GM12872 (cell line): ENCODE results near the gene CSNK1G3.

Source experiments
- TF ChIP-seq, protein P1 (sequence below): IDR thresholded peaks from 3 replicates; pipeline ENCODE4 v1.5.1; 2011; ENCODE audit warnings: low read depth, mild to moderate bottlenecking, low read length, moderate library complexity; ENCODE audit not compliant: insufficient read depth

Gene CSNK1G3

DNA sequence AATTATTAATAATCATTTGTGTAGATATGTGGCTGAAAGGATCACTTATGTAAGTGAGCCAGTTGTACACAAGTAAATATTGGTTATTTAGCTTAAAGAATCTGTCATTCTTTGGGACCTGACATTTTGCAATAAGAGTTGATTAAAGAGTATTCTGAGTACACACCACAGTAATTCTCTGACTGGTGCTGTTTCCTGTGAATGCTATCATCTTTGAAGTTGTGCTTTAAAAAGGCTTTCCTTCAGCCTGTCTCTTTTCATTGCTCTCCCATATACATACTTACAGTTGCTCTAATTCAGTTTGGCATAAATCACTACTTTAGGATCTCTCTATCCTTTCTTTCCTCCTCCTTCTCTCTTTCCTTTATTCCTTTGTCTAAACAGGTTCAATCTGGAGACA, 8.7 kb upstream of the CSNK1G3 start:
- TF ChIP-seq, protein P1, sequence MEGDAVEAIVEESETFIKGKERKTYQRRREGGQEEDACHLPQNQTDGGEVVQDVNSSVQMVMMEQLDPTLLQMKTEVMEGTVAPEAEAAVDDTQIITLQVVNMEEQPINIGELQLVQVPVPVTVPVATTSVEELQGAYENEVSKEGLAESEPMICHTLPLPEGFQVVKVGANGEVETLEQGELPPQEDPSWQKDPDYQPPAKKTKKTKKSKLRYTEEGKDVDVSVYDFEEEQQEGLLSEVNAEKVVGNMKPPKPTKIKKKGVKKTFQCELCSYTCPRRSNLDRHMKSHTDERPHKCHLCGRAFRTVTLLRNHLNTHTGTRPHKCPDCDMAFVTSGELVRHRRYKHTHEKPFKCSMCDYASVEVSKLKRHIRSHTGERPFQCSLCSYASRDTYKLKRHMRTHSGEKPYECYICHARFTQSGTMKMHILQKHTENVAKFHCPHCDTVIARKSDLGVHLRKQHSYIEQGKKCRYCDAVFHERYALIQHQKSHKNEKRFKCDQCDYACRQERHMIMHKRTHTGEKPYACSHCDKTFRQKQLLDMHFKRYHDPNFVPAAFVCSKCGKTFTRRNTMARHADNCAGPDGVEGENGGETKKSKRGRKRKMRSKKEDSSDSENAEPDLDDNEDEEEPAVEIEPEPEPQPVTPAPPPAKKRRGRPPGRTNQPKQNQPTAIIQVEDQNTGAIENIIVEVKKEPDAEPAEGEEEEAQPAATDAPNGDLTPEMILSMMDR, result no peak

DNA sequence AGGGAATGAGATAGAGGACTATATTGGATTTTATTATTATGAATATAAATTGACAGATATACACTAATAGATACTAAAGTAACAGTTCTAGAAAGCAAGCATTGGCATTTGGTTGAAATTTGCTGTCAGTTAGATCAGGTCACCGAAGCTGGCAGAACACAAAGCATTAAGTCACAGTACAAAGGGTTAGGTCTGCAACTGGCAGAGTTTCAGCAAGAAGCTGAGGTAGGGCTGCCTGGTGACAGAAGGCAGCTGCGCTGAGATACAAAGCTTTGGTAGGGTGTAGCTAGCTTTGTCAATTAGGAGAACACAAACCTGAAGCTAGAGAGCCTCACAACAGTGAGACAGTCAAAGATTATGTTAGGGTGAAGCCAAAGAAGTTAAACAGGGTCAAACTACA, 6.3 kb upstream of the CSNK1G3 start:
- TF ChIP-seq, protein P1, result no peak

DNA sequence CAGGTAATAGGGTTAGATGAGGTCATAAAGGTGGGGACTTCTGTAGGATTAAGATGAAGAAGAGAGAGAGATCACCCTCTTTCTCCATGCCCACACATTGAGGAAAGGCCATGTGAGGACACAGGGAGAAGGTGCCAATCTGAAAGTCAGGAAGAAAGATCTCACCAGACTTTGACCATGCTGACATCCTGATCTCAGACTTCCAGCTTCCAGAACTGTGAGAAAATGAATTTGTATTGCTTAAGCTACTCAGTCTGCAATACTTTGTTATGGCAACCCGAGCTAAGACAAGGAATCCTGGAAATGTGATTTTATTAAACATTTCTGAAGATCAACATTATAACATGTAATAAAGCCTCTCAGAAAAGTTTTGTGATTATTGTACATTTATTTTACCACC, 3.5 kb upstream of the CSNK1G3 start:
- TF ChIP-seq, protein P1, result no peak

DNA sequence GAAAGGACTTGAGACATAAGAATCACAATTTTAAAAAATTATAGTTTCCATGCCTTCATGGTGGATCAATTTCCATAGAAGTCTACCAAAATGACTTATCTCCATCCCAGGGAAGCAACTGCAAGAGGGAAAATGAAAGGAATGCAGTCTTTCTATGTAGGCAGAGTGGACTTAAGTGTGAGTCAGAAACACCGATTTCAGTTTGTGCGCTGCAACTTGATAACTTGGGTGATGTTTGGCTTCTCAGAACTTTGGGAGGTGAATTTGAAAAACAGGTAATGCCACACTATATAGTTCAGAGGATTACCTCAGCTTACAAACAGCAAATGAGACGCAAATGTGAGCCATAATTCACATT, 708 bp upstream of the CSNK1G3 start:
- TF ChIP-seq, protein P1, result no peak

DNA sequence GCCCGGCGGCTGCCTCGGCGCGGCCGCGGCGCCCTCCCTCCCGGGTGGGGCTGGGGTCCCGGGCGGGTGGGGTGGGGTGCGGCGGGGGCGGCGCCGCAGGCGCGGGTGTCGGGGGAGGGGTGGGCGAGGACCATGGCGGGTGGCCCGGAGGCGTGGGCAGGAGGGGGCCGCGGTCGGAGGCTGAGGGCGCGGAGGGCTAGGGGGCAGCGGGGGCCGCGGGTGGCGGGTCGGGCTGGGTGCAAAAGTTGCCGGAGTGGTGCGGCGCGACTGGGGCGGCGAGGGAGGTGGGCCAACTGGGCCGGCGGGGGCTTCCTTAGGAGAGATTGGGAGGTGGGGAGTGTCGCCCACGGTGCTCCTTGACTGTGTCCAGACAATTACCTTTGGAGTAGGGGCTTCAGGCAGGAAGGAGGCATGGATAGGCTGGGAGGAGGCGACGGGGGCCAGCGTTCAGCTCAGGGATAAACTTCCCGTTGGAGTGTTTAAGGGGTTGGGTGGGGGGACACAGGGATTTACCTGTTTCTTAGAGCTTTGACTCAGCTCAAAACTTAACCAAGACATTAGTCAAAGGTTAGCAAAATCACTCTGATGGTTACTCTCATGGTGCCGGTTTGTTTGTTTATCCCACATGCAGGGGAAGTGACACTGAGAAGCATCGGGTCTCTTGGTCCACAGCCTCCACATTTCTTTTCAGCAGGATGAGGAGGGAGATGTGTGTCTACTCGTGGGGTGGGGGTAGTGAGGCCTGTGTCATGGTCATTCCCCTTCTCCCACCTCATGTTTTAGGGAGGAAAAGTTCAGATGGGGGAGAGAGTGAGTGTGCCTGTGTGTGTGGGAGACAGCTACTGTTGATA, 859 bp downstream of the CSNK1G3 start:
- TF ChIP-seq, protein P1, result no peak

DNA sequence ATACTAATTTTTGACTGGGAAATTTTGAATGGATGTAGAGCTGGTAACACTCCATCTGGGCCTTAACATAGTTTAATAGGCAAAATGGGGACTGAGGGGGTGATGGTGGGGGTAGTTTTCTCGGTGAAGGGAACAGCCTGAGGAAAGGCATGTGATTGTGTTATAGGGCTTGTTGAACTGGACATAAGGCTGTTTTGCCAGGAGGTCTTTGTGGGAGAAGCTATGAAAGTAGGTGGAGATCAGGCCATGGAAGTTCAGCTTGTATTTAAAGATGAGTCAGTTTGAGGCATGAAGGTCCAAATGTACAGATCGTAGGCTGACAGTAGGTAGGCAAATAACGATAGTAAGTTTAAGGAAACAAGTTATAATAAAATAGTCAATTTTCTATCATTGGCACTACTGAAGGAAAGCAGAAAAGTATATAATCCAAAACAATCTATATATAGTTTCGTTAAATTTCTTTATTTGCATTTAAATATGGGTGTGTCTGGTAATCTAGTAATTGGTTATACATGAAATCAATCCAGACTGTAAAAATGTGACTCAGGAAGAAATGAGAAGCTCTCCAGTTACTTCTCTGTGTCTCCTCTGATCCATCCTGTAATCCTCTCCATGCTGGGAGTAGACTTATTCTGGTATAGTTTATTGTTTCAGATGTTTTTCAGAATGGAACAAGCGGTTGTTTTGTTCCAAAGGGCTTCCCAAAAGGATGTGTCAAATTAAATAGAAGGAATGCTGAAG, 2.8 kb downstream of the CSNK1G3 start:
- TF ChIP-seq, protein P1, result no peak

DNA sequence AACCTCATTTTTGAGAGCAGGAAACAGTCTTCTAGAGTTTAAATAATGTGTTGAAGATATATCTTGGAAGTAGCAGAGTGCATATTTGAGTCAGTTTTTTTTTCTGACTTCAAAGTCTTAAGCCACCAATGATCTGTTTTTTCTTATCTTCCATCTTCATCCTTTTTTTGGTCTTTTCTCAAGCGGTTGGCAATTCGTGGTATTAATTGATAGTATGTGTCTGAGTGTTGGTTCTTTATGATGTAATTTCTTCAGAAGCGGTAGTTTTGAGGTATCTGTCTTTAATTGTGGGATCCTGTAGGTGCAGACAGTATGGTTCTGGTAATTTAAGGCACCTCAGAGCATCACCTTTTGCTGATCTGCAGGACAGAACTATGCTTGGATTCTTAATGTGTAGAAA, 3.9 kb downstream of the CSNK1G3 start:
- TF ChIP-seq, protein P1, result no peak
